Myocyte (in vitro differentiated cells): ENCODE results near the gene PKDCC. TPM values are rescaled to one million over a fixed set of nuclear protein-coding genes. Genes with fewer than 3 reads are reported as not detected.

Experiments
- DNase-seq: peaks from one replicate; pipeline ENCODE4 v3.0.0-alpha.2; 2012; ENCODE audit warnings: low read depth
- total RNA-seq: library from RNA; depleted of rRNA; stranded (reverse); fragments of >200 nt; gene quantifications from 2 replicates; pipeline ENCODE4 v1.2.3, GENCODE V29; 2014

PKDCC gene
- total RNA-seq, 1 donor from 2014 or later = 45.0 TPM

- DNase-seq = no peak
Measured at GRCh38 chr2:42104621-42105020, 56.8 kb downstream of the PKDCC start.

- peak; percentile 77 for DNase-seq
Measured at GRCh38 chr2:42105330-42106256, 57.8 kb downstream of the PKDCC start.

- DNase-seq = no peak
Measured at GRCh38 chr2:42106257-42106816, 58.5 kb downstream of the PKDCC start.

GRCh38 chr2:42107249-42108042 is 59.6 kb downstream of the PKDCC start:
- DNase-seq = no peak

Other genes starting within 250 kb of the PKDCC start
- 22.5 and 24.8 TPM in 2 replicates for gene EML4, start 121.3 kb downstream of the PKDCC start, total RNA-seq